Measurements from ENCODE around the gene DNM3. TPM values are rescaled to one million over a fixed set of nuclear protein-coding genes. Genes with fewer than 3 reads are reported as not detected.

DNM3 gene
- total and polyA plus RNA-seq, 9 of the 15 experiments (the other 6 are each of a cell fraction or from before 2014, with no cell fraction given) = 0.08 to 0.36 (median 0.22) TPM; not detected in 1

DNA sequence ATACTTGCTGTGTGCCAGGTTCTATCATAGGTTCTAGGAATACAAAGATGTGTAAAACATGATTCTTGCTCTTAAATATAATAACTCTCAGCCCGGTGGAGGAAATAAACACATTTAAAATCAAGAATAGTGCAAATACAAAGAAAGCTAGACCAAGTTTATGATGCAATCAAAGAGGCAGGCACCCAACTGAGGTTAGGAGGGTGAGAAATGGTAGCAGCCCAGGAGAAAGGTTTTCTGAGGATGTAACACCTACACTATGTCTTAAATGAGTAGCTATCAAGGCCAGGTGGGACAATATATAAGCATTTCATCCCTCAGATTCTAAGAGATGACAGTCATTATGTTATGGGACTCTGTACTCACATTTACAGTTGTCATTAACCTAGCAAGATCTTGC, 612.3 kb downstream of the DNM3 start (continued):
- TF ChIP-seq, protein P1, sequence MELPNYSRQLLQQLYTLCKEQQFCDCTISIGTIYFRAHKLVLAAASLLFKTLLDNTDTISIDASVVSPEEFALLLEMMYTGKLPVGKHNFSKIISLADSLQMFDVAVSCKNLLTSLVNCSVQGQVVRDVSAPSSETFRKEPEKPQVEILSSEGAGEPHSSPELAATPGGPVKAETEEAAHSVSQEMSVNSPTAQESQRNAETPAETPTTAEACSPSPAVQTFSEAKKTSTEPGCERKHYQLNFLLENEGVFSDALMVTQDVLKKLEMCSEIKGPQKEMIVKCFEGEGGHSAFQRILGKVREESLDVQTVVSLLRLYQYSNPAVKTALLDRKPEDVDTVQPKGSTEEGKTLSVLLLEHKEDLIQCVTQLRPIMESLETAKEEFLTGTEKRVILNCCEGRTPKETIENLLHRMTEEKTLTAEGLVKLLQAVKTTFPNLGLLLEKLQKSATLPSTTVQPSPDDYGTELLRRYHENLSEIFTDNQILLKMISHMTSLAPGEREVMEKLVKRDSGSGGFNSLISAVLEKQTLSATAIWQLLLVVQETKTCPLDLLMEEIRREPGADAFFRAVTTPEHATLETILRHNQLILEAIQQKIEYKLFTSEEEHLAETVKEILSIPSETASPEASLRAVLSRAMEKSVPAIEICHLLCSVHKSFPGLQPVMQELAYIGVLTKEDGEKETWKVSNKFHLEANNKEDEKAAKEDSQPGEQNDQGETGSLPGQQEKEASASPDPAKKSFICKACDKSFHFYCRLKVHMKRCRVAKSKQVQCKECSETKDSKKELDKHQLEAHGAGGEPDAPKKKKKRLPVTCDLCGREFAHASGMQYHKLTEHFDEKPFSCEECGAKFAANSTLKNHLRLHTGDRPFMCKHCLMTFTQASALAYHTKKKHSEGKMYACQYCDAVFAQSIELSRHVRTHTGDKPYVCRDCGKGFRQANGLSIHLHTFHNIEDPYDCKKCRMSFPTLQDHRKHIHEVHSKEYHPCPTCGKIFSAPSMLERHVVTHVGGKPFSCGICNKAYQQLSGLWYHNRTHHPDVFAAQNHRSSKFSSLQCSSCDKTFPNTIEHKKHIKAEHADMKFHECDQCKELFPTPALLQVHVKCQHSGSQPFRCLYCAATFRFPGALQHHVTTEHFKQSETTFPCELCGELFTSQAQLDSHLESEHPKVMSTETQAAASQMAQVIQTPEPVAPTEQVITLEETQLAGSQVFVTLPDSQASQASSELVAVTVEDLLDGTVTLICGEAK (IDR thresholded peaks at IDR 0.05) = no peak
- TF ChIP-seq, protein P1 (CRISPR knock-in tag; IDR thresholded peaks at IDR 0.05) = no peak
- TF ChIP-seq, protein P2, sequence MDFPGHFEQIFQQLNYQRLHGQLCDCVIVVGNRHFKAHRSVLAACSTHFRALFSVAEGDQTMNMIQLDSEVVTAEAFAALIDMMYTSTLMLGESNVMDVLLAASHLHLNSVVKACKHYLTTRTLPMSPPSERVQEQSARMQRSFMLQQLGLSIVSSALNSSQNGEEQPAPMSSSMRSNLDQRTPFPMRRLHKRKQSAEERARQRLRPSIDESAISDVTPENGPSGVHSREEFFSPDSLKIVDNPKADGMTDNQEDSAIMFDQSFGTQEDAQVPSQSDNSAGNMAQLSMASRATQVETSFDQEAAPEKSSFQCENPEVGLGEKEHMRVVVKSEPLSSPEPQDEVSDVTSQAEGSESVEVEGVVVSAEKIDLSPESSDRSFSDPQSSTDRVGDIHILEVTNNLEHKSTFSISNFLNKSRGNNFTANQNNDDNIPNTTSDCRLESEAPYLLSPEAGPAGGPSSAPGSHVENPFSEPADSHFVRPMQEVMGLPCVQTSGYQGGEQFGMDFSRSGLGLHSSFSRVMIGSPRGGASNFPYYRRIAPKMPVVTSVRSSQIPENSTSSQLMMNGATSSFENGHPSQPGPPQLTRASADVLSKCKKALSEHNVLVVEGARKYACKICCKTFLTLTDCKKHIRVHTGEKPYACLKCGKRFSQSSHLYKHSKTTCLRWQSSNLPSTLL (IDR thresholded peaks at IDR 0.05) = no peak
- no peak for TF ChIP-seq HNRNPL (IDR thresholded peaks at IDR 0.05; ENCODE audit: low read depth, low read length)
- TF ChIP-seq, protein P3, sequence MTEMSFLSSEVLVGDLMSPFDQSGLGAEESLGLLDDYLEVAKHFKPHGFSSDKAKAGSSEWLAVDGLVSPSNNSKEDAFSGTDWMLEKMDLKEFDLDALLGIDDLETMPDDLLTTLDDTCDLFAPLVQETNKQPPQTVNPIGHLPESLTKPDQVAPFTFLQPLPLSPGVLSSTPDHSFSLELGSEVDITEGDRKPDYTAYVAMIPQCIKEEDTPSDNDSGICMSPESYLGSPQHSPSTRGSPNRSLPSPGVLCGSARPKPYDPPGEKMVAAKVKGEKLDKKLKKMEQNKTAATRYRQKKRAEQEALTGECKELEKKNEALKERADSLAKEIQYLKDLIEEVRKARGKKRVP (CRISPR knock-in tag; IDR thresholded peaks at IDR 0.05) = peak; percentile 43; the same call in 1 of the 2 replicates
- no peak for TF ChIP-seq ELF2 (CRISPR knock-in tag; IDR thresholded peaks at IDR 0.05)
- no peak for TF ChIP-seq NR3C1 (CRISPR knock-in tag; IDR thresholded peaks at IDR 0.05)
- TF ChIP-seq XRCC4 (IDR thresholded peaks at IDR 0.05; ENCODE audit: extremely low read depth, insufficient read depth, insufficient read length) = no peak
- no peak for TF ChIP-seq DPF2 (IDR thresholded peaks at IDR 0.05)
- no peak for TF ChIP-seq U2AF2 (optimal IDR thresholded peaks at IDR 0.05; ENCODE audit: low read depth, low read length)
- TF ChIP-seq NR4A1 (CRISPR knock-in tag; IDR thresholded peaks at IDR 0.05) = no peak
- no peak for TF ChIP-seq NR4A1 (tag; IDR thresholded peaks at IDR 0.05)
